ENCODE measurements around the gene ZFP82. TPM values are rescaled to one million over a fixed set of nuclear protein-coding genes. Genes with fewer than 3 reads are reported as not detected.
A peak's percentile ranks its signal among the peaks of the same experiment; 100 is the strongest.

Gene ZFP82
- total RNA-seq (2014; rRNA removed; shearing (Covaris generic)) (13.5 and 14.5 TPM in 2 replicates), total RNA-seq (2022) (15.6 and 17.7 TPM in 2 replicates), Bru-seq, nascent RNA (percentile 81 among the genes with signal in this experiment), BruChase-seq, experiment 1, labeled RNA remaining after a 6-hour chase (percentile 81 among the genes with signal in this experiment), BruChase-seq, experiment 2, labeled RNA remaining after a 2-hour chase (percentile 78 among the genes with signal in this experiment)
- long read RNA-seq, full-length matches to known transcripts = 21 of 31 reads
- long read RNA-seq, partial matches to known transcripts = 3 of 31 reads
- long read RNA-seq, other reads (novel, unspliced or antisense) = 7 of 31 reads

DNA sequence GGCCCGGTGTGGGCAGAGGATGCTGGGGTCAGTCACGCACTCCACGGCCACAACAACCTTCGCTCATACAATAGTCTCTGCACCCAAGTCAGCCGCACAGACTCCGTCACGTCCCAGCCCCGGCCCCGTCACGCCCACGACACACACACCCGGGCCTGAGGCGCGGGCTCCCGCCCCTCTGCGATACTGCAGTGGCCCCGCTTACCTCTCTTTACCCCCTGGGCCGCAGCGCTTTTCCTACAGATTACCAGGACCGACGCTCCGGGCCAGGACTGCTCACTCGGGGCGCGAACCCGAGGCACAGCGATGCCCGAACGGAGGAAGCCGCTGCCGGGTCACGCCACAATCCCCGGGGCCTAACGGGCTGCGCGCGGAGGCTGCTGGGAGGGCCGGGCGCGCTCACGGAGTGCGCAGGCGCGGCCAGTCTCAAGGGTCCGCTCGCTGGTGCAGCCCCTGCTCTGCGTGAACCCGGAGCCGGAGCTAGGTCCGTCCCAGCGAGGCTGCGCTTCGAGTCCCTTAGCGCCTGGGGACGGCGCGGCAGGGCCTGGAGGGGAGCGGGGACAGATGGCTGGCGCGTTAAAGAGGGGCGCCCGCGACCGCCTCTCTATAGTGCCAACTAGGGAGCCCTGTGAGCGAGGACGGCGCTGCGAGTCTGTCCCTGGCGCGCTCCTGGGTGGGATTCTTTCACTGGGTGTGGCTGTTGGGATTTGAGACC, at the start of gene ZFP82:
Gene ZFP82, minus strand, starts transcription at position 358 of the 715 bp plus-strand sequence. CDS start 8,855 bp downstream, outside the sequence.
- H3K4me1 ChIP-seq (ENCODE audit: insufficient read depth, low read length, poor library complexity, severe bottlenecking) = peaks cover 16% of the 10 kb centered on the region
- BruUV-seq (replicated peaks) = no TSS peak
- no peaks in the 10 kb centered on the region for H3K9me2 ChIP-seq (ENCODE audit: insufficient read depth, low read length)
- DNase-seq (ENCODE audit: low spot score) = peak; percentile 94
- ChIA-PET CTCF (ENCODE audit: unreplicated experiment) (no interaction called here), POLR2A (interaction anchor here (0.5 to 1.4 kb wide), 7 partner anchors 9 to 771 kb away, joined by 3 to 9 read pairs (median 3); partner anchors contain the start of gene ZNF260)
- intact Hi-C loops (cut with micrococcal nuclease; ENCODE audit: unreplicated experiment) = loop anchor here (2.0 kb wide), 1 partner anchor 74 kb away; no protein-coding TSS in a partner anchor
- H3K79me2 ChIP-seq (ENCODE audit: insufficient read depth, low read depth, low read length) = peaks cover 46% of the 10 kb centered on the region
- H3K36me3 ChIP-seq (ENCODE audit: insufficient read depth, low read length) = peaks cover 33% of the 10 kb centered on the region
- H3K4me2 ChIP-seq (ENCODE audit: low read length) = peak within 1 kb of the TSS; percentile 93
- H4K20me1 ChIP-seq (ENCODE audit: insufficient read depth, low read length) = no peaks in the 10 kb centered on the region
- peaks cover 16% of the 10 kb centered on the region for H3K9me3 ChIP-seq (ENCODE audit: low read length)
- H3K27ac ChIP-seq (ENCODE audit: low read depth, low read length, poor library complexity, severe bottlenecking) = peak within 1 kb of the TSS; percentile 67
- H3K4me3 ChIP-seq (ENCODE audit: low read depth, low read length, poor library complexity, severe bottlenecking) = peak within 1 kb of the TSS; percentile 84
- peak within 1 kb of the TSS; percentile 97 for H2AFZ ChIP-seq (ENCODE audit: low read length)
- no peak for TF ChIP-seq EZH2phosphoT487 (IDR thresholded peaks at IDR 0.05; ENCODE audit: borderline replicate concordance, low read depth, low read length)
- TF ChIP-seq, protein P1, sequence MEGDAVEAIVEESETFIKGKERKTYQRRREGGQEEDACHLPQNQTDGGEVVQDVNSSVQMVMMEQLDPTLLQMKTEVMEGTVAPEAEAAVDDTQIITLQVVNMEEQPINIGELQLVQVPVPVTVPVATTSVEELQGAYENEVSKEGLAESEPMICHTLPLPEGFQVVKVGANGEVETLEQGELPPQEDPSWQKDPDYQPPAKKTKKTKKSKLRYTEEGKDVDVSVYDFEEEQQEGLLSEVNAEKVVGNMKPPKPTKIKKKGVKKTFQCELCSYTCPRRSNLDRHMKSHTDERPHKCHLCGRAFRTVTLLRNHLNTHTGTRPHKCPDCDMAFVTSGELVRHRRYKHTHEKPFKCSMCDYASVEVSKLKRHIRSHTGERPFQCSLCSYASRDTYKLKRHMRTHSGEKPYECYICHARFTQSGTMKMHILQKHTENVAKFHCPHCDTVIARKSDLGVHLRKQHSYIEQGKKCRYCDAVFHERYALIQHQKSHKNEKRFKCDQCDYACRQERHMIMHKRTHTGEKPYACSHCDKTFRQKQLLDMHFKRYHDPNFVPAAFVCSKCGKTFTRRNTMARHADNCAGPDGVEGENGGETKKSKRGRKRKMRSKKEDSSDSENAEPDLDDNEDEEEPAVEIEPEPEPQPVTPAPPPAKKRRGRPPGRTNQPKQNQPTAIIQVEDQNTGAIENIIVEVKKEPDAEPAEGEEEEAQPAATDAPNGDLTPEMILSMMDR (conservative IDR thresholded peaks at IDR 0.05; ENCODE audit: low read length) = no peak

DNA sequence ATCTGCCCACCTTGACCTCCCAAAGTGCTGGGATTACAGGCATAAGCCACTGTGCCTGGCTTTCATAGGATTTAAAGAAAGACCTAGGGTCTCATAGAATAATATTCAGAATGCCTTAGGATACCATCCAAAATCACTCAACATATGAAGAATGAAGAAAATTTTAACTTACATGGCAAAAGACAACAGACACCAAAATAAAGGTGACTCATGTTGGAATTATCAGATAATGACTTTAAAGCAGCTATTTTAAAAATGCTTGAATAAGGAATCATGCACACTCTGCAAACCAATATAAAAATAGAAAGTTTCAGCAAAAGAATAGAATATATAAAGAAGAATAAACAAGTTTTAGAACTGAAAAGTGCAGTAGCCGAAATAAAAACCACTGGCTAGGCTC, 41.6 kb upstream of the ZFP82 start:
- intact Hi-C loops (cut with micrococcal nuclease; ENCODE audit: unreplicated experiment) = no loop called here
- Histone ChIP-seq H3K9me3 (ENCODE audit: low read length) (peaks cover 5% of the 10 kb centered on the region), H3K4me2 (ENCODE audit: low read length) (no peak overlapping the region), H3K4me1 (ENCODE audit: insufficient read depth, low read length, poor library complexity, severe bottlenecking) (no peaks in the 10 kb centered on the region), H3K9me2 (ENCODE audit: insufficient read depth, low read length) (no peaks in the 10 kb centered on the region), H4K20me1 (ENCODE audit: insufficient read depth, low read length) (no peaks in the 10 kb centered on the region), H3K79me2 (ENCODE audit: insufficient read depth, low read depth, low read length) (no peaks in the 10 kb centered on the region), H3K27ac (ENCODE audit: low read depth, low read length, poor library complexity, severe bottlenecking) (no peak overlapping the region), H3K36me3 (ENCODE audit: insufficient read depth, low read length) (peaks cover 28% of the 10 kb centered on the region), H3K4me3 (ENCODE audit: low read depth, low read length, poor library complexity, severe bottlenecking) (no peak overlapping the region), H2AFZ (ENCODE audit: low read length) (no peak overlapping the region)
- POLR2A ChIA-PET = no interaction called here
- TF ChIP-seq, protein P1 (conservative IDR thresholded peaks at IDR 0.05; ENCODE audit: low read length) = no peak
- no peak for TF ChIP-seq EZH2phosphoT487 (IDR thresholded peaks at IDR 0.05; ENCODE audit: borderline replicate concordance, low read depth, low read length)
- no peak for DNase-seq (ENCODE audit: low spot score)
- no TSS peak for BruUV-seq (replicated peaks)
- CTCF ChIA-PET (ENCODE audit: unreplicated experiment) = no interaction called here
